H9 (cell line): ENCODE measurements around the gene FAM76A. TPM values are rescaled to one million over a fixed set of nuclear protein-coding genes. Genes with fewer than 3 reads are reported as not detected.

ENCODE experiments used
- DNase-seq: peaks from one replicate; pipeline ENCODE4 v3.0.0-alpha.2; 2017
- H2AFZ ChIP-seq: one replicate; pipeline ENCODE4 v1.6.1; 2013; ENCODE audit warnings: mild to moderate bottlenecking, low read length, control low read depth, moderate library complexity
- H2AK5ac ChIP-seq: 2 replicates; pipeline ENCODE4 v1.6.1; 2013; ENCODE audit warnings: low read length, control low read depth, mixed read lengths; ENCODE audit not compliant: insufficient read length
- H2BK120ac ChIP-seq: one replicate; pipeline ENCODE4 v1.6.1; 2013; ENCODE audit warnings: low read depth, mild to moderate bottlenecking, low read length, control low read depth, inconsistent platforms; ENCODE audit not compliant: poor library complexity, severe bottlenecking
- H2BK12ac ChIP-seq: 2 replicates; pipeline ENCODE4 v1.6.1; 2013; ENCODE audit warnings: low read length, control low read depth, mixed read lengths, low read depth; ENCODE audit not compliant: insufficient read length
- H2BK15ac ChIP-seq: 2 replicates; pipeline ENCODE4 v1.6.1; 2013; ENCODE audit warnings: low read depth, low read length, control low read depth
- H2BK20ac ChIP-seq: one replicate; pipeline ENCODE4 v1.6.1; 2013; ENCODE audit warnings: low read depth, mild to moderate bottlenecking, low read length, control low read depth, inconsistent platforms; ENCODE audit not compliant: poor library complexity, severe bottlenecking
- H2BK5ac ChIP-seq: 2 replicates; pipeline ENCODE4 v1.6.1; 2013; ENCODE audit warnings: low read length, control low read depth, mixed read lengths; ENCODE audit not compliant: insufficient read length
- H3K14ac ChIP-seq: 2 replicates; pipeline ENCODE4 v1.6.1; 2013; ENCODE audit warnings: low read length, control low read depth; ENCODE audit not compliant: insufficient read depth
- H3K18ac ChIP-seq: 2 replicates; pipeline ENCODE4 v1.6.1; 2013; ENCODE audit warnings: low read depth, mild to moderate bottlenecking, mixed read lengths, low read length, control low read depth; ENCODE audit not compliant: insufficient read length
- H3K23ac ChIP-seq: 2 replicates; pipeline ENCODE4 v1.6.1; 2013; ENCODE audit warnings: low read length, control low read depth, mixed read lengths, low read depth; ENCODE audit not compliant: insufficient read length
- H3K23me2 ChIP-seq: 2 replicates; pipeline ENCODE4 v1.6.1; 2013; ENCODE audit warnings: low read depth, mild to moderate bottlenecking, mixed read lengths, low read length, control low read depth; ENCODE audit not compliant: insufficient read length, poor library complexity, severe bottlenecking
- H3K27ac ChIP-seq: 2 replicates; pipeline ENCODE4 v1.5.1; 2013; ENCODE audit warnings: low read length, control low read depth, mixed read lengths, low read depth; ENCODE audit not compliant: insufficient read length
- H3K27me3 ChIP-seq: 2 replicates; pipeline ENCODE4 v1.6.1; 2013; ENCODE audit warnings: low read length, control low read depth, inconsistent platforms; ENCODE audit not compliant: insufficient read depth
- H3K4ac ChIP-seq: 2 replicates; pipeline ENCODE4 v1.6.1; 2013; ENCODE audit warnings: low read depth, mild to moderate bottlenecking, control low read depth, inconsistent platforms, low read length, moderate library complexity
- H3K4me1 ChIP-seq: 2 replicates; pipeline ENCODE4 v1.6.1; 2013; ENCODE audit warnings: low read length, control low read depth, inconsistent platforms; ENCODE audit not compliant: insufficient read depth
- H3K4me2 ChIP-seq: 2 replicates; pipeline ENCODE4 v1.6.1; 2013; ENCODE audit warnings: low read length, control low read depth, mixed read lengths; ENCODE audit not compliant: insufficient read length, insufficient read depth
- H3K56ac ChIP-seq: 2 replicates; pipeline ENCODE4 v1.6.1; 2013; ENCODE audit warnings: low read depth, mild to moderate bottlenecking, mixed read lengths, low read length, control low read depth; ENCODE audit not compliant: insufficient read length
- H3K79me1 ChIP-seq: 2 replicates; pipeline ENCODE4 v1.6.1; 2013; ENCODE audit warnings: low read depth, mild to moderate bottlenecking, moderate library complexity, low read length, control low read depth, inconsistent platforms; ENCODE audit not compliant: insufficient read depth, poor library complexity, severe bottlenecking
- H3K79me2 ChIP-seq: 2 replicates; pipeline ENCODE4 v1.6.1; 2013; ENCODE audit warnings: low read length, control low read depth, inconsistent platforms; ENCODE audit not compliant: insufficient read depth
- H3K9ac ChIP-seq: 2 replicates; pipeline ENCODE4 v1.6.1; 2013; ENCODE audit warnings: low read length, control low read depth, mixed read lengths; ENCODE audit not compliant: insufficient read length; ENCODE audit errors: extremely low read depth
- H3K9me3 ChIP-seq: one replicate; pipeline ENCODE4 v1.6.1; 2013; ENCODE audit warnings: low read depth, low read length, inconsistent platforms; ENCODE audit not compliant: control insufficient read depth
- H3T11ph ChIP-seq: one replicate; pipeline ENCODE4 v1.6.1; 2013; ENCODE audit warnings: mild to moderate bottlenecking, low read length, control low read depth, inconsistent platforms
- H4K20me1 ChIP-seq: one replicate; pipeline ENCODE4 v1.6.1; 2013; ENCODE audit not compliant: control insufficient read depth, insufficient read length, insufficient read depth
- H4K5ac ChIP-seq: 2 replicates; pipeline ENCODE4 v1.6.1; 2013; ENCODE audit warnings: low read depth, mild to moderate bottlenecking, mixed read lengths, low read length, control low read depth; ENCODE audit not compliant: insufficient read length
- H4K8ac ChIP-seq: replicated peaks from 2 replicates; pipeline ENCODE4 v1.6.1; 2013; ENCODE audit warnings: low read length, control low read depth, mixed read lengths, low read depth; ENCODE audit not compliant: insufficient read length
- H4K91ac ChIP-seq: 2 replicates; pipeline ENCODE4 v1.6.1; 2013; ENCODE audit warnings: low read depth, mild to moderate bottlenecking, moderate library complexity, mixed read lengths, low read length, control low read depth; ENCODE audit not compliant: insufficient read length
- H3K27ac Mint-ChIP-seq, 3 experiments: 2 replicates in 2 of 3; 3 replicates in 1 of 3; pipeline ENCODE4 v1.8.0; 2020 to 2021; ENCODE audit warnings: mixed read lengths in 3 of 3, mild to moderate bottlenecking in 1 of 3, moderate library complexity in 1 of 3
- H3K27me3 Mint-ChIP-seq: 2 replicates; pipeline ENCODE4 v1.8.0; 2021; ENCODE audit warnings: low read depth, mild to moderate bottlenecking, moderate library complexity, mixed read lengths
- H3K36me3 Mint-ChIP-seq, 3 experiments: 2 replicates in 2 of 3; 3 replicates in 1 of 3; pipeline ENCODE4 v1.8.0; 2020 to 2021; ENCODE audit warnings: low read depth in 3 of 3, mixed read lengths in 3 of 3; ENCODE audit not compliant: insufficient read depth in 1 of 3
- H3K4me1 Mint-ChIP-seq, 2 experiments: 2 replicates each; pipeline ENCODE4 v1.8.0; 2020; ENCODE audit warnings: mixed read lengths in 2 of 2
- H3K4me3 Mint-ChIP-seq, 2 experiments: 2 replicates in 1 of 2; 3 replicates in 1 of 2; pipeline ENCODE4 v1.8.0; 2020 to 2021; ENCODE audit warnings: mild to moderate bottlenecking in 2 of 2, mixed read lengths in 2 of 2, moderate library complexity in 1 of 2
- H3K9me3 Mint-ChIP-seq, 2 experiments: 2 replicates in 1 of 2; 3 replicates in 1 of 2; pipeline ENCODE4 v1.8.0; 2020; ENCODE audit warnings: mild to moderate bottlenecking in 2 of 2, mixed read lengths in 2 of 2, moderate library complexity in 1 of 2
- WGBS: extraction: QIAGEN DNeasy Blood & Tissue Kit; methylation state at CpG from one replicate; pipeline ENCODE4 v1.1.7; 2013; ENCODE audit warnings: missing lambda C conversion rate, low lambda C conversion rate, mixed read lengths; ENCODE audit not compliant: insufficient read length; ENCODE audit errors: extremely low coverage; 5-methylcytosine and 5-hydroxymethylcytosine counted together
- total RNA-seq: library from RNA; stranded (reverse); gene quantifications from 2 replicates; pipeline ENCODE4 v1.2.1, GENCODE V29; 2021
- TF ChIP-seq, protein P1 (sequence below): fragments of 200-600 bp; sonication (generic); conservative IDR thresholded peaks from 3 replicates; pipeline ENCODE4 v1.8.0; 2021; ENCODE audit warnings: antibody characterized with exemption, mild to moderate bottlenecking

Gene FAM76A
- total RNA-seq, 1 experiment from 2014 or later: 10.6 TPM

DNA sequence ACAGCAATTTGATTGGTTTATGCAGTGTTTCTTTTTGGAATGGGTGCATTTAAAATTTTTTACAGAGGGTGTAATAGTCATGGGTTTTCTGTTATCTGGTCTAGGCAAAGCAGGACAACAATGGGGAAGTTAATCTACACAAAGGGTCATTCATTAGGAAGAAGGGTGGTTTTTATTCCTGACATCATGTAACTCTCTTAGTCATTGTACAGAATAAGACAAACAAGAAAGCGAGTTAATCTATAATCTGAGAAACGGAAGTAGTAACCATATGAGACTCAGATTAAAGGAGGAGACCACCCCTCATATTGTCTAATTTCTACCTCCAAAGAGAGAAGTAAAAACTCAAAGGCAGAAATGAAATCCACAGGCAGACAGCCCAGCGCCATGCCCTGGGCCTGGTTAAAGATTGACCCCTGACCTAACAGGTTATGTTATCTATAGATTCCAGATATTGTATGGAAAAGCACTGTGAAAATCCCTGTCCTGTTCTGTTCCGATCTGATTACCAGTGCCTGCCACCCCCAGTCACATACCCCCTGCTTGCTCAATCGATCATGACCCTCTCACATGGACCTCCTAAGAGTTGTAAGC is 43.3 kb upstream of the FAM76A start:
- Histone ChIP-seq H3K23ac (no peak overlapping the region), H3K9me3 (no peaks in the 10 kb centered on the region)
- H3K27ac Mint-ChIP-seq: no peak overlapping the region

More for the DNA sequence above, 43.3 kb upstream of the FAM76A start:
- no peak overlapping the region for H3K27ac ChIP-seq
- no peak overlapping the region for H2BK20ac ChIP-seq
- peaks cover 14 to 17% of the 10 kb centered on the region in 2 experiments for H3K4me1 Mint-ChIP-seq
- no peak overlapping the region for H3K9ac ChIP-seq
- H3K36me3 Mint-ChIP-seq: peaks cover 8 to 18% (median 17%) of the 10 kb centered on the region in 3 experiments
- H4K5ac ChIP-seq: no peak overlapping the region
- no peaks in the 10 kb centered on the region for H4K20me1 ChIP-seq
- no CpG with 5 or more reads among the region's 5 CpGs for WGBS
- no peak for DNase-seq
- no peak overlapping the region for H2BK5ac ChIP-seq
- no peaks in the 10 kb centered on the region for H3K79me2 ChIP-seq
- peaks cover 41 to 51% of the 10 kb centered on the region in 2 experiments for H3K9me3 Mint-ChIP-seq
- TF ChIP-seq, protein P1, sequence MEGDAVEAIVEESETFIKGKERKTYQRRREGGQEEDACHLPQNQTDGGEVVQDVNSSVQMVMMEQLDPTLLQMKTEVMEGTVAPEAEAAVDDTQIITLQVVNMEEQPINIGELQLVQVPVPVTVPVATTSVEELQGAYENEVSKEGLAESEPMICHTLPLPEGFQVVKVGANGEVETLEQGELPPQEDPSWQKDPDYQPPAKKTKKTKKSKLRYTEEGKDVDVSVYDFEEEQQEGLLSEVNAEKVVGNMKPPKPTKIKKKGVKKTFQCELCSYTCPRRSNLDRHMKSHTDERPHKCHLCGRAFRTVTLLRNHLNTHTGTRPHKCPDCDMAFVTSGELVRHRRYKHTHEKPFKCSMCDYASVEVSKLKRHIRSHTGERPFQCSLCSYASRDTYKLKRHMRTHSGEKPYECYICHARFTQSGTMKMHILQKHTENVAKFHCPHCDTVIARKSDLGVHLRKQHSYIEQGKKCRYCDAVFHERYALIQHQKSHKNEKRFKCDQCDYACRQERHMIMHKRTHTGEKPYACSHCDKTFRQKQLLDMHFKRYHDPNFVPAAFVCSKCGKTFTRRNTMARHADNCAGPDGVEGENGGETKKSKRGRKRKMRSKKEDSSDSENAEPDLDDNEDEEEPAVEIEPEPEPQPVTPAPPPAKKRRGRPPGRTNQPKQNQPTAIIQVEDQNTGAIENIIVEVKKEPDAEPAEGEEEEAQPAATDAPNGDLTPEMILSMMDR: no peak
- no peak overlapping the region for H2BK12ac ChIP-seq
- H3K4me1 ChIP-seq: no peaks in the 10 kb centered on the region
- no peak overlapping the region for H2BK15ac ChIP-seq
- no peak overlapping the region for H3K14ac ChIP-seq
- H4K8ac ChIP-seq: no peak overlapping the region
- H2AFZ ChIP-seq: no peak overlapping the region
- H3K4ac ChIP-seq: no peak overlapping the region
- H3K4me2 ChIP-seq: no peak overlapping the region
- no peak overlapping the region for H3T11ph ChIP-seq
- H2BK120ac ChIP-seq: no peak overlapping the region
- H3K27me3 ChIP-seq: no peaks in the 10 kb centered on the region
- H4K91ac ChIP-seq: no peak overlapping the region
- no peak overlapping the region for H3K4me3 Mint-ChIP-seq
- no peak overlapping the region for H3K56ac ChIP-seq
- peaks cover 9% of the 10 kb centered on the region for H3K27me3 Mint-ChIP-seq
- H2AK5ac ChIP-seq: no peak overlapping the region
- H3K23me2 ChIP-seq: no peaks in the 10 kb centered on the region
- H3K18ac ChIP-seq: no peak overlapping the region
- no peaks in the 10 kb centered on the region for H3K79me1 ChIP-seq
